Measurements from ENCODE around the gene EMX2.
"Not testable (repeated sequence)": the region's sequence is repeated elsewhere in the genome, so short reads cannot be mapped to it uniquely, and the experiment has no call there.

The EMX2 gene

DNA sequence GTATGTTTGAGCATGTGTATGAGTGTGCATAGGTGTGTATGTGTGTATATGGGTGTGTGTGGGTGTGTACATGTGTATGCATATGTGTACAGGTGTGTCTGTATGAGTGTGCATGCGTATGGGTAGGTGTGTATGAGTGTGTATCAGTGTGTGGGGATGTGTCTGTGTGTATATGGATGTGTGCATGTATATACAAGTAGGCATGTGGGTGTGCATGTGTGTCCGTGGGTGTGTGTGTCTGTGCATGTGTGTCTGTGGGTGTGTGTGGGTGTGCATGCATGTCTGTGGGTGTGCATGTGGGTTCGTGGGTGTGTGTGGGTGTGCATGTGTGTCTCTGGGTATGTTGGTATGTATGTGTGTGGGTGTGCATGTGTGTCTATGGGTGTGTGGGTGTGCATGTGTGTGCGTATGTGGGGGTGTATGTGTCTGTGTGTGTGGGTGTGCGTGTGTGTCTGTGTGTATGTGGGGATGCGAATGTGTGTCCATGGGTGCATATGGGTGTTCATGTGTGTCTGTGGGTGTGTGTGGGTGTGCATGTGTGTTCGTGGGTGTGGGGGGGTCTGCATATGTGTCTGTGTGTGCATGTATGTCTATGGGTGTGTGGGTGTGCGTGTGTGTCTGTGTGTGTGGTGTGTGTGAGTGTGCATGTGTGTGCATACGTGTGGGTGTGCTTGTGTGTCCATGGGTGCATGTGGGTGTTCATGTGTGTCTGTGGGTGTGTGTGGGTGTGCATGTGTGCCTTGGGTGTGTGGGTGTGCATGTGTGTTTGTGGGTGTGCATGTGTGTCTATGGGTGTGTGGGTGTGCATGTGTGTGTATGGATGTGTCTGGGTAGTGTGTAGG is 20.6 kb downstream of the EMX2 start:
- DNase-seq, result no peak

DNA sequence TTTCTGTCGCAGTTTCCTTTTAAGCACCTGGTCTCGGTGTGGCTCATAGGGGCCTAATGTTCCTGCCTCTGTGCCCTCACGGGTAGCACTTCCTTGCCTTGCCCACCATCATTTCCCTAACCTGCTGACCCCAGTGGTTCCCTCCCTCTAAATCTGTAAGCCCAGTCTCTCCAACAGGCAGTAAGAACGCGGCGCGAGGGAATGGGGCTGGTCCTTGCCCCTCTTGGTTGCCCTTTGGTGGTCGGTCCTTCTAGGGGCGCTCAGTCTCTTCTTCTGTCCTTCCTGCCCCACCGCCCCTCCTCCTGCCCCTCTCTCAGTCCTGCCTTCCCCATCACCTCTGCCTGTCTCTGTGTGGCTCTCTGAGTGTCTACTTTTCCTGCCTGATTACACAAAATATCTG is 21.2 kb downstream of the EMX2 start:
- no peak for DNase-seq

DNA sequence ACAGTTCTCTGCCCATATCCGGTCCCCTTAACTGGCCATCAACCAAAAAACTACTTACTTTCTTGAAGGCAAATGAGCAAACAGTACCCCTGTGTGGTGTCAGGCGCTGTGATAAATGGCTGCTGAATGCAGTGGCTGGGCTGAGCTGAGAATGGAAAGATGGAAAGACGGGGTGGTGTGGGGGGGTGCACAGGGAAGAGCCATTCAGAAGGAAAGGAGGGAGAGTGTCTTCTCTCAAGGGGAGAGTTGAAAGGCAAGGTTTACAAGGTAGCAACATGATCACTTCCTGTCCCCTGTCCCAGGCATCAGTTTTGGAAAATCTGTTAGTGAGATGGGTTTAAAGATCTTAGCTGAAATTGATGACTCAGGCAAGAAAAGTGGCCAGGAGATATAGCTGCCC is 22.5 kb downstream of the EMX2 start:
- no peak for DNase-seq

DNA sequence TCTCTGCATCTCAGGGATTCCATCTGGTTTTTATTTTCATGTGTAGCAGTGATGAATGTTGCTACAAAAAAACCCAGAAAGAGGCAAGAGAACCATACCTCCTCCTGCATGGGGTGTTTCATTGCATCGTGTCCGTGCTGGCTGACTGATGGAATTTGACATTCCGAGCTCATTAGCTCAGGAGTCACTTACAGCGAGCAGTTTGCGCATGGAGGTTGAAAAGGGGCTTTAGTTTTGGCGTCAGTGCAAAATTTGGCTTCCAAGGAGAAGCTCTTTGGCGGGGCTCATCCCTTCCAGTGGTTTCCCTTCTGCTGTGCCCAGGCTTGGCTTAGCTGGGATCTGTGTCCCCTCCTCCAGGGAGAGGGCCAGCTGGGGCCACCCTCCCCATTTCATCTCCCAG is 25.8 kb downstream of the EMX2 start:
- DNase-seq, result no peak

DNA sequence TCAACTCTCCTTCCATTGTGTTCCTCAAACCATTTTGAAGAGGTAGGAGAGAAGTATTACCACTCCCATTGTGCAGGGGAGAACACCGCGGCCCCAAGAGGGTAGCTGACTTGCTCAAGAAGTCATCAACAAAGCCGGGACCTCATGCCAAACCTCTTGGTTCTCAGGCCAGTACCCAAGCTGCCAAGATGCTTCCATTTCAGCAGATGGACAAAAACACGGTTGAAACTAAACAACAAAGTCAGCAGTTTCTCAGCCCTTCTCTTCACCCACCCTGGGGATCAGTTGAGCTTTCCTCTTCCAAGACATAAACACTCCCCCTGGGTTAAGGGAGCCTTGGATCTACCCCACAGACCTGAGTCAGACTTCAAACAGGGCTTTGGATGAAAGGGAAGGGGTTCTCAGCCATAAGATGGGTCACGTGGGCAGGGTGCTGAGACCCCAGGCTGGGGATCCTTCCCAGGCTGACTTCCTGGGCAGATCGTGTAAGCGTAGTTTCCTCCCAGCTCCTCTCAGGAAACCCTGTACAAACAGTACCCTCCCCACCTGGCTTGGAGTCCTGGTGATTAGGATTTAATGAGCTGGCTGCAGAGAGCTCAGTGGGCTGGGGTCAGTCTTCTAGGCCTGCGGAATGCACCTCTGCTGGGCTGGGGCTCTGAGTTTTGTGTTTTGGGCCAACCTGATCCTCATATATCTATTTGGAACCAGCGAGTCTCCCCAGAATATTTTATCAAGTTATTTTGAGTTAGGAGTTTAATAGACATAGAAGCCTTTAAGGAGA is 27.3 kb downstream of the EMX2 start:
- no peak for DNase-seq

DNA sequence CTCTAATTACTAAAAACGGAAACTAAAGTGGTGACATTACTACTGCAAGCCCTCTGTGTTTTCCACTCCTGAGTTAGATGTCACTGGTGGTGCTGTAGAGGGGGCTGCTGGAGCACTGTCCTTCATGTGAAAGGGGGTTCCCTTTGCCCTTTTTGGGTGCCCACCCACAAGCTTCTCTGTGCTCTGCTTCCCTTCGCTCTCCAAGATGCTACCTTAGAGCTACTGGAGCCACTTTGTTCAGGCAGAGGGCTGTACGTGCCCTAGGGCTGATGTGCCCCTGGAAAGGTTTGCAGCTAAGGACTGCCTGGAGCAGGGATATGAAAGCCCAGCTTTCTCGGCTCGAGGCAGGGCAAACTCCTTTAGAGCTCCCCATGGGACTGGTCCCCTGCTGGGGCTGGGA is 28.3 kb downstream of the EMX2 start:
- DNase-seq, result no peak

DNA sequence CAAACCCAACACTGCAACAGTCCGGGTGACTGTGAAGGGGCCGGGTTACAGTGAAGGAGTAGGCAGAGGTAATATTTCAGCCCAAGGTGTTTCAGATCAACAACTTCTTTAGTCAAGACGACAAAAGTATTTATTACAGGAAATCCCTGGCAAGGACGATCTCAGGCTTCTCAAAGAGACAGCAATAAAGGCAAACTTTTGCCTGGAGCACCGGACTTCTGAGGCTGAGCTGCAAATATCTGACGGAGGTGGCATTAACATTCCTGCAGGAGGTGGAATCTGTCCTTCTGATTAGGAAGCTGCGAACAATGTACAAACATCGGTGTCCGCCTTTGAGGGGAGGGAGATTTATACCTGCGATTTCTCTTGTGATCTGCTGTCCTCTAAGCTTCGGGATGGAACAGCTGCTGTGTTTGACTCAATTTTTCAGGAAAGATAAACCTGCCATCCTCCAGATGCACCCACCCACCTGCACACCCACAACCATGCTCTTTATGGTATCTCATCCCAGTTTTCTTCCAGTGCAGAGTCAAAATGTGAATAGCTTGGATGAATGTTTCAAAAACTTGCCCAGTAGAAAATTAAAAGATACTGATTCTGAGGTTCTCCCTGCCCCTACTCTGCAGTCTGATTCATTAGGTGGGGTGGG is 32.1 kb downstream of the EMX2 start:
- DNase-seq, result no peak

DNA sequence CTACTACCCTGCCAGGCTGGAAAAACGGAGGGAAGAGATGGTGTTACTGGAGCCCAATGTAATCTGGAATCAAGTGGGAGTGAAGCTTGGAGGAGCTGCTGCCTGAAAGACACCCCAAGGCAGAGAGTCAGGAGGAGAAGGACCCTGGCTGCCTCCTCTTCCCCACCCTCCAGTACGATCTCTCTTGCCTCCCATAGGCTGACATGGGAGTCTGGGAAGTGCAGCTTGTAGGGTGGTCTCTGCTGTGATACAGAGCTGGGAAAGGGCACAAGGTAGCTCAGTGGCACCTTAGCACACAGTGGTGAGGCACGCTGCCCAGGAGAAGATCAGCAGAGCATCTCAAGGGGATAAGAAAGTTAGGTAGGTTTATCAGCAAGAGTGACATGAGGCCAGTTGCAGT is 35.9 kb downstream of the EMX2 start:
- DNase-seq, result no peak

DNA sequence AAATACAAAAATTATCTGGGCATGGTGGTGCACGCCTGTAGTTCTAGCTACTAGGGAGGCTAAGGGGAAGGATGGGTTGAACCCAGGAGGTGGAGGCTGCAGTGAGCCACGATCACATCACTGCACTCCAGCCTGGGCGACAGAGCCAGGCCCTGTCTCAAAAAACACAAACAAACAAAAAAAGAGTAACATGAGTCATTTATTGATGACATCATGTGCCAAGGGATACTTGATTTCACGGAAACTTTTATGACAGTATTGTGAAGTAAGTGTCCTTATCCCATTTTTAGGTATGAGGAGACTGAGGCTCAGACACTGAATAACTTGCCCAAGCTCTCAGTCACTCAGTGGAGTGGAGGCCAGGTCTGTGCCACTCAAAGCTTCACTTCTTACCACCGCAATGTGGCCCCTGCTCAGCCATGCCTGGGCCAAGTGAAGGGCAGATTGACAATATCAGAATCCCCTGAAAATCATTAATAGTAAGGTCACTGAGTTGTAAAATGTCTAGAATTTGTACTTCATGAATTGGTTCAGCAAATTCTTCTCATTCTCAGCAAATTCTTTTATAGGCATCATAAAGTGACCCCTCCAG is 36.5 kb downstream of the EMX2 start:
- no peak for DNase-seq

DNA sequence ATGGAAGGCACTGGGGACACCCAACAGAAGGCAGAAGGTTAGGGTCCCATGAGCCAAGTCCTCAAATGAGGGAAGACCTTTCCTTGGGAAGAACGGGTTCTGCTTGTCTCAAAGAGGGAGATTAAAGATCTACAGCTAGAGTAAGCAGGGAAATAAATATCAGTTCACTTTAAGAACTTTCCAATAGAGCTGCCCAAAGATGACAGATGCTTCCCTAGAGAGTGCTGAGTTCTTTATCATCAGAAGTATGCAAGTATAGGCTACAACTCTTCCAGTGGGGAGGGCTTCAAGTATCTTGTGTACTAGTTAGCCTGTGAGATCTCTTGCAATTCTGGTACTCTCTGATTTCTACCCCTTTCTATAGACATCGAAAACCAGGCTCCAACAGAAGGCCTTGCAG is 39.4 kb downstream of the EMX2 start:
- DNase-seq, result no peak

DNA sequence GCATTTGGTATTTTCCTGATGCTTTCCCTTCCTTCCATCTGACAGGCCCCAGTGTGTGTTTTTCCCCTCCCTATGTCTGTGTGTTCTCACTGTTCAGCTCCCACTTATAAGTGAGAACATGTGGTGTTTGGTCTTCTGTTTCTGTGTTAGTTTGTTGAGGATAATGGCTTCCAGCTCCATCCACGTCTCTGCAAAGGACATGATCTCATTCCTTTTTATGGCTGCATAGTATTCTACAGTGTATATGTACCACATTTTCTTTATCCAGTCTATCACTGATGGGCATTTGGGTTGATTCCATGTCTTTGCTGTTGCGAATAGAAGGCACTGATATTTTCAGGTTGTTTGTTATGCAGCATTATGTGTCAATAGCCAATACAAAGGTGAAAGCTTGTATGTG is 42.3 kb downstream of the EMX2 start:
- not testable (repeated sequence) for DNase-seq

DNA sequence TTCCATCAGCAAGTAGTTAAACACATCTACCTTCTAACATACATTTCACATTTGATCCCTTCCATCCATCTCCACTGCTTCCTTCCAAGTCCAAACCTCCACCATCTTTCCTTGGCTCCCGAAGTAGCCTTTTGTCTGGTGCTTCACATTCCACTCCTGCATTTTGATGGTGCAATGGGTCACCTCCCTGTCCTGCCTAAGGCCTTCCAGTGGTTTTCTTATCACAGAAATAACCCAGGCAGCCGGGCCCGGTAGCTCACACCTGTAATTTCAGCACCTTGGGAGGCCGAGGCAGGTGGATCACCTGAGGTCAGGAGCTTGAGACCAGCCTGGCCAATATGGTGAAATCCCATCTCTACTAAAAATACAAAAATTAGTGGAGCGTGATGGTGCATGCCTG is 44.5 kb downstream of the EMX2 start:
- DNase-seq, result no peak

DNA sequence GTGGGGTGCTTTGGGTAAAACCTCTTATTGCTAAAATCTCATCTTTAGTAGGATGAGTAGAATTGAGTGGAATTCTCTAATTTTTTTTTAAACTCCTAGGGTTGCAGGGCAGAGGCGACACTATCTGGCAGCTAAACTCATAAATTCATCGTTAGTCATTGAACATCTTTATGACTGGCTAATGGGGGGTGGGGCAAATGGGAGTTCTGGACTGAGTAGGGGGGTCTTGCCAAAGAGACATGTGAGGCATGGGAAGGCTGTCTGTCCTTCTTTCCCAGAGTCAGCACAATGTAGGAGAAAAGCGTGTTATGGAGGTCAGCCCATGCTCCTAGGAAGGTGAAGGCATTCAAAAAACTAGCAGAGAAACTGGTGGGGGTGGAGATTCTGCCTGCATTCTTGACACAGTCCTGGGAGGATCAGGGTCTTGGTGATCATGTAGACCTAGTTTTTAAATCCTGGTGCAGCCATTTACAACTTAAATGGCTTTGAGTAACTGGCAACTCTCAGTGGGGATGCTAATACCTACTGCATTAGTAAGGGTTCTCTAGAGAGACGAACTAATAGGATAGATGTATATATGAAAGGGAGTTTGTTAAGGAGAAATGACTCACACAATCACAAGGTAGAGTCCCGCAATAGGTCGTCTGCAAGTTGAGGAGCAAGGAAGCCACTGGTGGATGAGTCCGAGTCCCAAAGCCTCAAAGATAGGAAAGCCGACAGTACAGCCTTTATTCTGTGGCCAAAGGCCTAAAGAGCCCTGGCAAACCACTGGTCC is 47.7 kb downstream of the EMX2 start:
- no peak for DNase-seq

DNA sequence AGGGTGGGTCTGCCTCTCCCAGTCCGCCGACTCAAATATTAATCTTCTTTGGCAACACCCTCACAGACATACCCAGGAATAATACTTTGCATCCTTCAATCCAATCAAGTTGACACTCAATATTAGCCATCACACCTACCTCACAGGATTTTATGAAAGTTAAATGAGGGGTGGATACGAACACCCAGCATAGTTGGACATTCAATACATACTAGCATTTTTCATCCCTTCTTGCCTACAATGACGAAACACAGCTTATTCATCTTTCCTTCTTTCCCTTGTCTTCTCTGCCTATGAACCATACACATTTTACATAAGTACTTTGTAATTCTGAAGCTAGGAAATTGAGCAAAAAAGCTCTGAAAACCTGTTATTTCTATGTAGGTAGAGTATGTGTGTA is 48.5 kb downstream of the EMX2 start:
- DNase-seq, result no peak

DNA sequence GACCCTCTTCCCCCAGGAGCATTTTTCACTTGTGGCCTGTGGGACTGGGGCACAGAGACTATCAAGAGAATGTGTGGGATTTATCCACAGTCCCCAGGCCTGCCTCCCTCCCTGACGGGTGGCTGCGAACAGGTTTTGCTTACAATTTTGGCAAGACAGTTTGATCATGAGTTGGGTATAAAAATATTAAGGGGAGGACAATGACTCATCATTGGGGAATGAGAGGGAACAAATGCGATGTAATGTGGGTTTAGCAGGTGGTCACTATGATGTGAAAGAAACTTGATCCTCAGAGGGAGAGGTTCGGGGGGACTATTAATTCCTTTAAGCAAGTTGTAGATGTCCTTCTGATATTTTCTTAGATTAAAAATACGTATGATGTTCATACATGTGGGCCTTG is 52.2 kb downstream of the EMX2 start:
- no peak for DNase-seq

DNA sequence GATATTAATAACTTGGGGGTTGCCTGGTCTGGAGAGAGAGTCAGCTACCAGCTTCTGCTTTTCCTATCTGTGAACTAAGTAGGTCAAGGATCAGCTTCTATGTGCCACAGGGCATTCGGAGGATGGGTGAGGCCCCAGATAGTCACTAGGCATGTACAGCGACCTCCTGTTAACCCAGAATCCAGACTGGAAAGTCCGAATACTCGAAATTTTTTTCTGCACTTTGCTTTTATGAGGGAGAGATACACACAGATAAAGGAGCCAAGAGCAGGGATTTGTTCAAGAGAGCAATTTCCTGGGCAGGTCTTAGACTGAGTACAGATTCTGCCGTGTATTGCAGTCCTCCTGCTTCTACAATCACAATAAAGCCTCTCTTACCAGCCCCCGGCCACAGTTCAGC is 54.2 kb downstream of the EMX2 start:
- DNase-seq, result no peak

DNA sequence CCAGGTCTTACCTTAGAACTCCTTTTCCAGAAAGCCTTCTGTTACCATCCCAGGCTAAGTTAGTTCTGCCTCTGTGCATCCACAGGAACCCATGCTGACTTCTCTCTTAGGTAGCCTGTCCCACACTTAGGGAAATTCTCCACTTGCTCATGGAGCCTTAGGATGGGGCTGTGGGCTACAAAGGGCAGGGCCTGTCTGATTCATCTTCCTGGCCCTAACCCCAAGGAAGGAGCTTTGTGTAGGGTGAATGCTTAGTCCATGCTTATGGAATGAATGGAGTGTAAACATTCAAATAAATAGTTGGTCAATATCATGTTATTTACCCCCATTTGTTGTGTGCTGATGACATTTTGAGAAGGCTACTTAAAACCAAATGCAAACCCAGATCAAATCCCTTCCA is 54.7 kb downstream of the EMX2 start:
- no peak for DNase-seq
